Raji (cell line): ENCODE data around the gene VAV3.

Experiments used
- POLR2A ChIP-seq: IDR thresholded peaks from 2 replicates; pipeline ENCODE4 v1.6.1; 2011; ENCODE audit warnings: low read depth, low read length, control low read depth; ENCODE audit not compliant: insufficient read depth

The VAV3 gene

DNA sequence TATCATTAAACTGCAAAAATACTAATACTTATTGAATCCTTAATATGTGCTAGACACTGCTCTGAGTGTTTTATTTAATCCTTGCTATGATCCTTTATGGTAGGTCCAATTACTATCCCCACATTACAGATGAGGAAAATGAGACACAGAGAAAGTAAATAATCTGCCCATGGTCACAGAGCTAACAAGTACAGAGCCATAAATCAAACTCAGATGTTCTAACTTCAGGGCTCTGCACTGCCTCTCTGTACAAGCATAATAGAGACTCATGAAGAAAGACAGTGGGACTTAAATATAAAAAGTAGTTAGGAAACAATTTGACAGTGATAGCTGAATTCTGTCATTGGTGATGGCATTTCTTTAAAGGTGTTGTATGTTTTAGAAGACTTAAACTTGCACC, 346.4 kb downstream of the VAV3 start:
- TF ChIP-seq POLR2A: no peak

DNA sequence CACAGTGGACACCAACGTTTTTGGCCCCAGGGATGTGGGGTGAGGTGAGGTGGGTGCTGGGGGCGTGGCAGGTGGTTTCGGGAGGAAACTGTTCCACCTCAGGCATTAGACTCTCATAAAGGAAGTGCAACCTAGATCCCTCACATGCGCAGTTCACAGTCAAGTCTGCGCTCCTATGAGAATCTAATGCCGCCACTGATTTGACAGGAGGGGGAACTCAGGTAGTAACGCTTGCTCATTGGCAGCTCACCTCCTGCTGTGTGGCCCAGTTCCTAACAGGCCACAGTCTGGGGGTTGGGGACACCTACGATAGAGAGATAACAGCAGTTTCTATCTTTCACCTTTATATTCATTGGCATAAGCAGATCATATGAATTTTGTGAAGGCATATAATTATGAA, 347.1 kb downstream of the VAV3 start:
- TF ChIP-seq POLR2A: no peak

DNA sequence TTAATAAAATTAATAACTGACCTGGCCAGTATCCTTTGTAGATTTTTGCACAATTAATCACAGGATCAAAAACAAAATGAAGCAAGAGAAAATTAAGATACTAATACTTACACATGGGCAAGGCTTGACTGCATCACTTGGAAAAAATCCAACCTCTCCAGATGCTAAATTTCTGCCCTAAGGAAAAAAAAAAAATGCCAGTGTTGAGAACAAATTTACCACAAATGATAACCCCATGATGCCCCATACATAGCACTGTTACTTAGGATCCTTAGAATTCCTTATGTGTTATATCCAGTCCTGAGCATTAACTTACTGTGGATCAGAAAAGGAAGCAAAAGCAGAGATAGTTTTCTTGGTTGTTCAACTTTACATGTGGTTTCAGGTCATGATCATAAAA, 347.5 kb downstream of the VAV3 start:
- no peak for TF ChIP-seq POLR2A

DNA sequence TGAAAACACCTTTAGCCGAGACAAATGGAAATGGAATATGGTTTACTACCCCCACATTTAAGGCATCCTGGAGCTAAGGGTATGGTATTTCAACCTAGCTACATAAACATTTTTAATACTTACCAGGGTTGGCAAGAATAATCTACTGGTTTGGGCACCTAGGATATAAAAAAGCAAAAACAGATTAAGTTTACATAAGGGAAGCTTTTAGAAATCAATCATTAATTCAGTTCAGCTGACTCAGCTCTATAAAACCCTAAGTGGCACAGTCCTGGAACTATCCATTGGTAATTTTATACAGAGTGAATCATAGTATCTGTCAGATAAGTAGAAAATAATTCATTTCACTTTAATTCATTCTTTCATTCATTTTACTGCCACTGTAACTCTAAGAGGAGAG, 355.2 kb downstream of the VAV3 start:
- TF ChIP-seq POLR2A: no peak

DNA sequence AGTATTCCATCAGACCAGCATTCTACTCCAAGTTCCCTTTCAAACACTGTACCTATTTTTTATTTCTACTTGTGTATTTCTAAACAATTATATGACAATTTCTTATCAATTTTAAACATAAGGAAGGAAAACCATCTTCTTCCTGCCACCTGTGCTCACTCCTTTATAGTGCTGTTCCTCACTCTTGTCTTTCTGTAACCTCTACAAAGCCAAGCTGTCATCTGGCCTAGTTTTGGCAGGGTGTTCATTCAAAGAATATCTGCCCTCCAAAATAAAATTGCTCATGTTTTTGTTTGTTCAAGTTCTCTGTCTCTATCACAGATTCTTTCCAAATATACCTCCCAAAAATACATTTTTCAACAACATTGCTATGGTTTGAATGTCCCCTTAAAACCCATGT, 360.2 kb downstream of the VAV3 start:
- no peak for TF ChIP-seq POLR2A

DNA sequence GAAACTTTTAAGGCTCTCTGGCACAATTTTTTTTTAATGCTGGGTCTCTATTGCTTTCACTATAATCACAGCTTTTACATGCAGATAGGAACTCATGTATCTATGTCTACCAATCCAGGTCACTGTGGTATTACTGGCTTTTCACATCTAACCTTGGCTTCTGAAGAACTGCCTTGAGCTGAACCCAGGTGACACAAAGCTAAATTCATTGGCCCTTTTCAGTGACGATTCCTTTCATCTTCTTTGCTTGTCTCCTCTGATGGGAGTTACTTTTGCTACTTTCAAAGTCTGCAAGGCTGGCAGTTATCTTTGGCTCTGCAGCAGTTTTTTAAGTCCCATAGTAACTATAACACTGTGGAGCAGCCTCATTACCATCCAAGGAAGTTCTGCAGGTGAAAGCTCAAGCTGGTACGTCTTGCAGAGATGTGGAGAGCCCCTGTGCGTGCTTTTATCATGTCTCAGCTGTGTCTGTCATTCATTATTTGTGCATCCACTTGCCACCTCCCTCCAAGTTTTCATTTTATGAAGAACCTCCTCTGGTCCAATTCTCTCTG, 364.3 kb downstream of the VAV3 start:
- TF ChIP-seq POLR2A: no peak

DNA sequence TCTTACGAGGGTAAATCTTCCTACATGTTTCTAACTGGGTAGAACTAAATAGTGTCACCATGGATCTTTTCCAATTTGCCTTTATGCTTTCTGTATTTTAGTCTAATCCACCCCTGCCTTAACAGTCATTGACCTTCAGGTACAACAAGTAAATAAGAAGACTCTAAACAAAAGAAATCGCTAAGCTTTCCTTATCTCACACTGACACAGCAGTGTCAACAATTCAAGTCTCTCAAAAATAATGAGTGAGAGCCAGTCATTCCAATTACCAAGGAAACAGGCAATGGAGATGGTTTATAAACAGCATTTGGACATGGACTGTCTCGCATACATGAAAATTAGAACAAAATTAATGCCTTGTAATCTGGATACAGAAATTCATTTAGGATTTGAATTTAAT, 365.8 kb downstream of the VAV3 start:
- no peak for TF ChIP-seq POLR2A

DNA sequence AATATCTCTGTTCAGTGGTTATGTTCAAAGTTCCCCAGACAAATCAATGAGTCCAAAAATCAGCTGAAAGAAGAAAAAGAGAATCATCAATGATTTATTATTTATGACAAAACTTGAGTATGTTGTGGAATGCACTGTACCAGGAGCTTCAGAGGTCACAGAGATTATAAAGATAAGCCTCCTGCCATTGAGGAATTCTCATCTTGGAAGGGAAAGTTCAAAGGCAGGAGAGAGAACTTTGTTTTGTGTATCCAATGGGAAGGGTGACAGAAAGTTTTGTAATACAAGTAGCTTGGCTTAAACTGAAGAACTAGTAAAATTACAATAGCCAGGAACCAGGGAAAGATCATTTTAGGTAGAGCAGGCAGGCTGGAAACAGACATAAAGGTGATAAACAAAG, 367.7 kb downstream of the VAV3 start:
- TF ChIP-seq POLR2A: no peak

DNA sequence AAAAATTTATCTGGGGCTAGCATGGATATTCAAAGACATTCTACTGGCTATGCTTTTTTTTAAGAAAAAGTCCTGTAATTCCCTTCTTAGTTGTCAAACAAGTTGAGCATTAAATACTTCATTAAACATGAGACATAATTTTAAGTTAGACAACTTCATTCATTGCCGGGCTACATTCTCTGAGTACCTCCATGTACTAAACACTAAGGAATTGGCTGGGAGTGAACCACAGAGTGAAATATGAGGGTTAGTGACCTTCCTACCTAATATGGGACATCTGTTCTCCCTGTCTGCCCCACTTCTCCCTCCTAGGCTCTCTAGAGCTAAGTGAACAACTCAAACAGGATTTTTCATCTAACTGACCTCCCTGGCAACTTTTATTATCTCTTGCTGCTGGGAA, 370.4 kb downstream of the VAV3 start:
- no peak for TF ChIP-seq POLR2A

DNA sequence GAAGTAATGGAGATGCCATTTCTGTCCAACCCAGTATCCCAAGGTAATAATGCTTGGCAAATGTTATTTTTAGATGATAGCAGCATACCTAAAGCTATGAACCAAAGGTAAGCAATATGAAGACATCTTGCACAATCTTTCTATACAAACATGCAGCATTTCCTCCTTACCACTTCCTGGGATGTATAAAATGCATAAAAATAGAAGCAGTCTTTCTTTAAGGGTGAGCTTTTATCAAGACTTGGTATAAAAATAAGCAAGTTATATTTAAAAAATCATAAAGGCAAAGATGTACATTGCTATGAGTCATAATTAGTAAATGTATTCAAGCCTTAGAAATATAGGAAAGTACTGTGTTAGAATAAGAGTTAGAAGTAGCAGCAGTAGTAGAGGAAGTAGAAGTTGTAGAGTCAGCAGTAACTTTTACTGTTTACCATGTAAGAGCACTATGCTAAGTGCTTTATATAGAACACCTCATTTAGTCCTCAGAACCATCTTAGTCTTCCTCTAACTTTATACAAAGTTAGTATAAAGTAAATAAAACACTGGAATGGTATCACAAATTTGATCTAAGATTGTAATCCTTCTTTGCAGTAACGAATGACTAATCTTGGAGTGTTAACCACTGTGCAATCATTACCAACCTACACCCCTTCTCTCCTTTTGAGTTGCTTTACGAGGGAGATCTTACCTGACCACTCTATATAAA, 371.3 kb downstream of the VAV3 start:
- TF ChIP-seq POLR2A: no peak

DNA sequence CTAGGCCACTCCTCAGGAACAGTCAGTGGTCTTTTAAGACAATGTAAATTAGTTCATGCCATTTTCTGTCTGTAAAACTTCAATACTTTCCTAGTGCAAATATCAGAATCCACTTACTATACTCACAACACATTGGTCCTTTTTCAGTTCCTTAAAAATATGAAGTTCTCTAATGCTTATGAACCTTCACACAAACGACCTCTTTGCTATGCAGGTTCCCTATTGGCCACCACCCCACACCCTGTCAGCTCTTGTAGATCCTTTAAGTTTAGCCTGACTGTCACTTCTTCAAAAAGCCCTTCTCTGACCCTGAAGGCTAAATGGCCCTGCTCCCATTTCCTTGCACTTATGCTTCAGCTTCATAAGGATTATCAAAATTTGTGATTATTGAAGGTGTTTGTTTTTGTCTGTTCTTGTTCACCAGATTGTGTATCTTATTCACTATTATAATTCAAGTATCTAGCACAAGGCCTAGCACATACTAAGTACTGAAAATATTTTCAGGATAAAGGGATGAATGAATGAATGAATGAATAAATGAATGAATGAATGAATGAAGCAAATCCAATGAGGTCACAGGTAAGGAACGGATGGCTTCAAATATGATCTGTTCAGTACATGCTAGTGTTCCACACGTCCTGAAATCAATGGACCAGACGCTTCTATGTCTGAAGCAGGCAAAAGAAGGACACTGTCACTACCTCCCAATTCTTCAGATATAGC, 373.9 kb downstream of the VAV3 start:
- no peak for TF ChIP-seq POLR2A

DNA sequence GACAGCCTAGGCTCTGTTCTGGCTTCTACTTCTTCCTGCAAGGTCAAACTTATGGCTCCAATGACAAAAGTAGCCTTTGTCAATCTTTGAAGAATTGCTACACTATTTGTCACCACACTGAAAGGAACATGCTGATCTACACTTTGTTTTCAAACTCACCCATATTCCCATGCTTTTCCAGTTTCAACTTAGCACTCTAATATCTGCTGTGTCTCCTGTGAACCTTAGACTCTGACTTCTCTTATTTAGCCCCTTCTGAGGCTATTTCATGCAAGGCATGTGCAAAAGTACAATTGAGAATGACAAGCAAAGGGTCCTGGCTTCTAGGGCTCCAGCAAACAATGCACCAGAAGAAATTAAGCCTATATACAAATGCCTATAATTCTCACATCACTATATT, 374.9 kb downstream of the VAV3 start:
- TF ChIP-seq POLR2A: no peak

DNA sequence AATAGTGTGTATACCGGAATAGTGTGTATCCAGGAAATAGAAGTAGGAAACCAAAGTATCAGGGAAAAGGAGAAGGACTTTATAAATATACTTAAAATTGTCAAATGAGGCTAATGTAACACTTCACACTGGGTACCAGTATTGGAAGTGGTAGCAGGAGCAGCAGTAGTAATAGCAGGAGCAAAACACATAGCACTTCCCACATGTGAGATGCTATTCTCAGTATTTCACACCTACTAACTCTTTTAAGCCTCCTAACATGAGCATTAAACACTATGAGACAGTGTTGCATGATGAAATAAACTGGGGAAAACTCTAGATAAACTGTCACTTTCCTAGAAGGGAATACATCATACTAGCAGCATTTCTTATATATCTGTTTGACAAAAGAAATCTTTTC, 376.7 kb downstream of the VAV3 start:
- TF ChIP-seq POLR2A: no peak

DNA sequence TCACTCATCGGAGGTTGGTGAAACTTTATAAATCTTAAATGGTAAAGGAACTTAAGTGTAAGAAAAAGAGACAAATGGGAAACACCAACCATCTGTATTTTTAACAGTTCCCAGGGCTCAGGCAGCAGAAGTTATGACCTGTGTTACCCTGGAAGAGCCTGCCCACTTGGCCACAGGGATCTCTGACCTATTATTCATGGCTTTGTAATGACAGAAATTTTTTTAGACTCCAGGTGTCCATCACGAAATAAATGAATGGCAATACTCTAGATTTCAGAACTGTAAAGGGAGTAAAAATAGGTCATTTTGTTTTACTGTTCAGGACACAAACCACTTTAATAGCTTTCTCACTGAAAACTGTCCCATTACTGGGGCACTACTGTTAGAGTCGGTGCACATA, 389.8 kb downstream of the VAV3 start:
- no peak for TF ChIP-seq POLR2A

DNA sequence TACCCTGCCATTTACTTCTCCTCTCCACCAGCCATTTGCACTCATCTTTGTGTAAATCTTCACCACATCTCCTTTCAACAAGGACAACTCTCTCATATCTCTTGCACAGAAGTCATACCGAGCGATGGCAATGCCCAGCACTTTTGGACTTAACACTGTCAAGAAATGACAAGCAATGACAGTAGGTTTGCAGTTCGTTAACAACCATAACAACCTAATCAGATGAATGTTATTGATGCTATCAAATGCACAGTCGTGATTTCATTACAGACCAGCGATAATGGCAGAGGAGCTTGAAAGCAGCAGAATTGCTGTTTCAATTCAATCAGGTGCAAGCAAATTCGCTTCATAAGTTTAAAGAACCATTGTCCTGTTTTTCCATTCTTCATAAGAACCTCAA, 390.9 kb downstream of the VAV3 start:
- TF ChIP-seq POLR2A: no peak

DNA sequence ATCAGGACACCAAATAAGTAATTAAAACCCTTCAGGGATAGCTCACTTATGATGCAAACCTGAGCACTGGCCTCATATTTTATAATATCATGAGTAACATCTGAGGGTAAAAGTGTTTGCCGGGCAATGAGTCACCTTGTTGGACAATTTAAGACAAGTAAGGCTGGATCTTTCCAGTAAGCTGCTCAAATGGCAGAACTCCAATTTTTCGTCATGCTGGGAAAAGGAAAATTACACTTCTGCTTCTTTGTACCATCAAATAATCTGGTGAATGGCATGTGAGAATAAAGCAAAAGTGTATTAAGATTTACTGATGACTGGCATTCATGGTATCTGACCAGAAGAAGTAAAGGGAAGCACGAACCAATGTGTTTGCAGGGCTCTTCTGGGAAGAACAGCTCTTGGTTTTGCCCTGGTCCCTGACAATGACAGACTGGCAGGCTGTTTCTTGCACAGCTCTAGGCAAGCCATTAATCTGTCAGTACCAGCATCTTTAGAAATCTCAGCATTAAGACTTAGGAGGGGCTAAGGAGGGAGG, 392.2 kb downstream of the VAV3 start:
- TF ChIP-seq POLR2A: no peak
